OCI-LY1 (cell line): ENCODE data around the gene GRK2.

Experiments
- H2AFZ ChIP-seq: fragments of 200-600 bp; sonication (generic), shearing (Covaris generic); 2 replicates; pipeline ENCODE4 v1.6.0; 2014; ENCODE audit warnings: antibody characterized with exemption, mild to moderate bottlenecking, low read length
- H3F3A ChIP-seq: fragments of 200-600 bp; sonication (generic), shearing (Covaris generic); 2 replicates; pipeline ENCODE4 v1.6.0; 2014; ENCODE audit warnings: mild to moderate bottlenecking, antibody characterized with exemption, low read length, moderate library complexity; ENCODE audit not compliant: insufficient read depth
- H3K27ac ChIP-seq: fragments of 200-600 bp; sonication (generic); 2 replicates; pipeline ENCODE4 v1.5.1; 2014; ENCODE audit warnings: low read length, mixed run types, mild to moderate bottlenecking, low read depth; ENCODE audit not compliant: poor library complexity, severe bottlenecking
- H3K27me3 ChIP-seq: fragments of 200-600 bp; sonication (generic); 2 replicates; pipeline ENCODE4 v1.6.0; 2014; ENCODE audit warnings: antibody characterized with exemption, mild to moderate bottlenecking, low read length, moderate library complexity; ENCODE audit not compliant: insufficient read depth
- H3K36me3 ChIP-seq: fragments of 200-600 bp; sonication (generic); 2 replicates; pipeline ENCODE4 v1.6.1; 2014; ENCODE audit warnings: mild to moderate bottlenecking, antibody characterized with exemption, low read length, moderate library complexity, mixed read lengths; ENCODE audit not compliant: insufficient read depth
- H3K4me1 ChIP-seq: fragments of 200-600 bp; sonication (generic); 2 replicates; pipeline ENCODE4 v1.5.1; 2014; ENCODE audit warnings: mild to moderate bottlenecking, low read length, moderate library complexity; ENCODE audit not compliant: insufficient read depth, severe bottlenecking
- H3K4me2 ChIP-seq: fragments of 200-600 bp; sonication (generic), shearing (Covaris generic); 2 replicates; pipeline ENCODE4 v1.6.1; 2014; ENCODE audit warnings: low read length
- H3K4me3 ChIP-seq: fragments of 200-600 bp; sonication (generic); 2 replicates; pipeline ENCODE4 v1.5.1; 2014; ENCODE audit warnings: low read length, low read depth, mild to moderate bottlenecking, mixed read lengths; ENCODE audit not compliant: poor library complexity, severe bottlenecking
- H3K79me2 ChIP-seq: fragments of 200-600 bp; shearing (Covaris generic); 2 replicates; pipeline ENCODE4 v1.6.1; 2016; ENCODE audit warnings: mixed run types, low read length, mixed read lengths; ENCODE audit not compliant: insufficient read depth
- H3K9ac ChIP-seq: fragments of 200-600 bp; sonication (generic), shearing (Covaris generic); 2 replicates; pipeline ENCODE4 v1.6.1; 2014; ENCODE audit warnings: mild to moderate bottlenecking, low read length, mixed read lengths
- H3K9me2 ChIP-seq: fragments of 200-600 bp; sonication (generic), shearing (Covaris generic); 2 replicates; pipeline ENCODE4 v1.6.1; 2014; ENCODE audit warnings: low read depth, mild to moderate bottlenecking, low read length, mixed read lengths
- H3K9me3 ChIP-seq: fragments of 200-600 bp; shearing (Covaris generic); 2 replicates; pipeline ENCODE4 v1.6.1; 2014; ENCODE audit warnings: low read length, mixed read lengths
- H4K20me1 ChIP-seq: fragments of 200-600 bp; sonication (generic), shearing (Covaris generic); 2 replicates; pipeline ENCODE4 v1.6.0; 2016; ENCODE audit warnings: mild to moderate bottlenecking, low read length; ENCODE audit not compliant: insufficient read depth
- CTCF ChIP-seq: fragments of 200-600 bp; sonication (generic), shearing (Covaris generic); IDR thresholded peaks from 2 replicates; pipeline ENCODE4 v1.5.1; 2017; ENCODE audit warnings: mild to moderate bottlenecking, antibody characterized with exemption, low read length, moderate library complexity, mixed read lengths
- EZH2 ChIP-seq: fragments of 200-600 bp; sonication (generic), shearing (Covaris generic); IDR thresholded peaks from 2 replicates; pipeline ENCODE4 v1.8.0; 2017; ENCODE audit warnings: borderline replicate concordance, mixed run types, mild to moderate bottlenecking, antibody characterized with exemption, low read length, moderate library complexity, mixed read lengths

Gene GRK2

GRCh38 chr11:67295846-67296245 is 29.6 kb downstream of the GRK2 start:
- no peak overlapping the region for H3K9ac ChIP-seq
- no peaks in the 10 kb centered on the region for H3F3A ChIP-seq
- TF ChIP-seq CTCF (no peak), EZH2 (no peak)
- no peaks in the 10 kb centered on the region for H3K4me1 ChIP-seq
- H3K27ac ChIP-seq: no peak overlapping the region
- peaks cover 6% of the 10 kb centered on the region; the same call in 1 of the 2 replicates for H3K9me3 ChIP-seq
- H3K27me3 ChIP-seq: no peaks in the 10 kb centered on the region
- H2AFZ ChIP-seq: no peak overlapping the region
- no peaks in the 10 kb centered on the region for H3K79me2 ChIP-seq
- no peaks in the 10 kb centered on the region for H4K20me1 ChIP-seq
- no peak overlapping the region for H3K4me3 ChIP-seq
- H3K36me3 ChIP-seq: peaks cover 92% of the 10 kb centered on the region
- no peak overlapping the region for H3K4me2 ChIP-seq
- no peaks in the 10 kb centered on the region for H3K9me2 ChIP-seq

- no peak overlapping the region for H3K4me3 ChIP-seq
- peaks cover 84% of the 10 kb centered on the region for H3K36me3 ChIP-seq
- no peak overlapping the region for H3K9ac ChIP-seq
- H3K27me3 ChIP-seq: no peaks in the 10 kb centered on the region
- no peaks in the 10 kb centered on the region for H3F3A ChIP-seq
- peaks cover 6% of the 10 kb centered on the region; the same call in 1 of the 2 replicates for H3K9me3 ChIP-seq
- H3K79me2 ChIP-seq: no peaks in the 10 kb centered on the region
- no peaks in the 10 kb centered on the region for H3K4me1 ChIP-seq
- no peak overlapping the region for H3K4me2 ChIP-seq
- no peaks in the 10 kb centered on the region for H3K9me2 ChIP-seq
- TF ChIP-seq CTCF (no peak), EZH2 (no peak)
- no peak overlapping the region for H2AFZ ChIP-seq
- H3K27ac ChIP-seq: no peak overlapping the region
- no peaks in the 10 kb centered on the region for H4K20me1 ChIP-seq
Measured at GRCh38 chr11:67298786-67299185, 32.5 kb downstream of the GRK2 start.

GRCh38 chr11:67299471-67300191 is 33.4 kb downstream of the GRK2 start:
- peaks cover 76% of the 10 kb centered on the region for H3K36me3 ChIP-seq
- no peaks in the 10 kb centered on the region for H3K27me3 ChIP-seq
- H3K4me2 ChIP-seq: no peak overlapping the region
- H3K27ac ChIP-seq: no peak overlapping the region
- H3K4me1 ChIP-seq: no peaks in the 10 kb centered on the region
- H3K79me2 ChIP-seq: no peaks in the 10 kb centered on the region
- H4K20me1 ChIP-seq: no peaks in the 10 kb centered on the region
- TF ChIP-seq CTCF (no peak), EZH2 (no peak)
- no peak overlapping the region for H3K4me3 ChIP-seq
- H3K9me2 ChIP-seq: no peaks in the 10 kb centered on the region
- peaks cover 6% of the 10 kb centered on the region; the same call in 1 of the 2 replicates for H3K9me3 ChIP-seq
- H3K9ac ChIP-seq: no peak overlapping the region
- no peaks in the 10 kb centered on the region for H3F3A ChIP-seq
- H2AFZ ChIP-seq: no peak overlapping the region
